Caco-2 (cell line): Measurements from ENCODE around the gene RPN2. TPM values are rescaled to one million over a fixed set of nuclear protein-coding genes. Genes with fewer than 3 reads are reported as not detected.

ENCODE experiments used
- BruUV-seq: library from RNA; stranded (reverse); fragments of 400-500 nt; replicated peaks from 2 replicates; lab custom pipeline; 2021; lab: Mats Ljungman, UMichigan
- CTCF ChIA-PET: fragments of 300-600 bp; sonication (Branson Sonifier 250); formaldehyde crosslinking; loops from one replicate; lab custom pipeline; 2022; ENCODE audit warnings: antibody characterized with exemption; lab: Charles Lee
- POLR2A ChIA-PET: fragments of 300-600 bp; sonication (Branson Sonifier 250); formaldehyde crosslinking; loops from one replicate; lab custom pipeline; 2022; ENCODE audit warnings: antibody characterized with exemption; lab: Charles Lee
- DNase-seq, 2 experiments: peaks; one replicate each; pipeline versions ENCODE4 v3.0.0 to v3.0.0-alpha.2; 2020 to 2022
- H3K27me3 ChIP-seq: replicated peaks from 2 replicates; pipeline ENCODE4 v1.6.0; 2011; ENCODE audit warnings: low read length; ENCODE audit not compliant: control insufficient read depth, insufficient read depth
- H3K36me3 ChIP-seq: 2 replicates; pipeline ENCODE4 v1.5.1; 2011; ENCODE audit warnings: low read length; ENCODE audit not compliant: control insufficient read depth, insufficient read depth
- H3K4me1 ChIP-seq: fragments of 250-450 bp; sonication (Bioruptor Pico); 2 replicates; pipeline ENCODE4 v1.5.1; 2020; ENCODE audit warnings: mild to moderate bottlenecking
- H3K4me3 ChIP-seq: 2 replicates; pipeline ENCODE4 v1.5.1; 2011; ENCODE audit warnings: low read depth, mild to moderate bottlenecking, control low read depth, low read length
- H3K9me3 ChIP-seq: fragments of 250-450 bp; sonication (Bioruptor Pico); 2 replicates; pipeline ENCODE4 v1.5.1; 2020; ENCODE audit warnings: mild to moderate bottlenecking, moderate library complexity
- H3K27ac Mint-ChIP-seq: one replicate; pipeline ENCODE4 v1.8.0; 2022; ENCODE audit warnings: mixed read lengths; ENCODE audit not compliant: unreplicated experiment
- H3K27me3 Mint-ChIP-seq: one replicate; pipeline ENCODE4 v1.8.0; 2022; ENCODE audit warnings: mixed read lengths; ENCODE audit not compliant: insufficient read depth, unreplicated experiment
- H3K36me3 Mint-ChIP-seq: one replicate; pipeline ENCODE4 v1.8.0; 2022; ENCODE audit warnings: mild to moderate bottlenecking, mixed read lengths; ENCODE audit not compliant: insufficient read depth, unreplicated experiment
- H3K4me1 Mint-ChIP-seq: one replicate; pipeline ENCODE4 v1.8.0; 2022; ENCODE audit warnings: low read depth, mixed read lengths; ENCODE audit not compliant: unreplicated experiment
- H3K4me3 Mint-ChIP-seq: one replicate; pipeline ENCODE4 v1.8.0; 2022; ENCODE audit warnings: mild to moderate bottlenecking, moderate library complexity, mixed read lengths; ENCODE audit not compliant: unreplicated experiment
- H3K9me3 Mint-ChIP-seq: one replicate; pipeline ENCODE4 v1.8.0; 2022; ENCODE audit warnings: mixed read lengths; ENCODE audit not compliant: unreplicated experiment
- CTCF ChIP-seq, 2 experiments: fragments of 200-600 bp in 1 of 2; IDR thresholded peaks; 1 replicate in 1 of 2; 2 replicates in 1 of 2; pipeline versions ENCODE4 v1.5.1 to v1.8.0; 2011 to 2022; ENCODE audit warnings: antibody characterized with exemption in 1 of 2, control low read depth in 1 of 2, inconsistent platforms in 1 of 2, low read depth in 1 of 2, low read length in 1 of 2, mild to moderate bottlenecking in 1 of 2, moderate library complexity in 1 of 2; ENCODE audit not compliant: insufficient read depth in 1 of 2, severe bottlenecking in 1 of 2, unreplicated experiment in 1 of 2
- intact Hi-C: fragments of 100-400 bp; cut with micrococcal nuclease; formaldehyde crosslinking; loops from one replicate; pipeline ENCODE4 v1.10.0; 2022; ENCODE audit not compliant: unreplicated experiment
- total RNA-seq: library from RNA; stranded (reverse); gene quantifications from 2 replicates; pipeline ENCODE4 v1.2.3, GENCODE V29; 2022

Gene RPN2
- total RNA-seq, 1 experiment from 2014 or later = 838 TPM

GRCh38 chr20:37257530-37257929, 78.4 kb downstream of the RPN2 start:
- TF ChIP-seq CTCF (IDR thresholded peaks at IDR 0.05; ENCODE audit: insufficient read depth in 1 of 2, low read depth in 1 of 2, low read length in 1 of 2, severe bottlenecking in 1 of 2, unreplicated experiment in 1 of 2) = no peak
- DNase-seq = no peak

GRCh38 chr20:37257988-37258387, 78.9 kb downstream of the RPN2 start:
- no peaks in the 10 kb centered on the region for H3K4me1 Mint-ChIP-seq
- POLR2A ChIA-PET = no interaction called here
- peak in 1 of 2 experiments; percentile 12 for TF ChIP-seq CTCF (IDR thresholded peaks at IDR 0.05; ENCODE audit: insufficient read depth in 1 of 2, low read depth in 1 of 2, low read length in 1 of 2, severe bottlenecking in 1 of 2, unreplicated experiment in 1 of 2)
- DNase-seq = peak in 1 of 2 experiments; percentile 42
- Histone ChIP-seq H3K27me3 (no peaks in the 10 kb centered on the region; the same call in 1 of the 2 replicates), H3K36me3 (no peaks in the 10 kb centered on the region), H3K9me3 (no peaks in the 10 kb centered on the region), H3K4me1 (no peaks in the 10 kb centered on the region), H3K4me3 (no peak overlapping the region)
- H3K4me3 Mint-ChIP-seq = no peak overlapping the region
- CTCF ChIA-PET = interaction anchor here (1.2 kb wide), 1 partner anchor 69 kb away, joined by 3 read pairs; no protein-coding TSS in a partner anchor
- no peaks in the 10 kb centered on the region for H3K9me3 Mint-ChIP-seq
- peaks cover 2% of the 10 kb centered on the region for H3K27me3 Mint-ChIP-seq
- H3K27ac Mint-ChIP-seq = no peak overlapping the region
- intact Hi-C loops = no loop called here
- no TSS peak for BruUV-seq
- no peaks in the 10 kb centered on the region for H3K36me3 Mint-ChIP-seq

More at GRCh38 chr20:37257530-37257929, 78.4 kb downstream of the RPN2 start:
- H3K4me3 ChIP-seq = no peak overlapping the region
- POLR2A ChIA-PET = no interaction called here
- CTCF ChIA-PET = no interaction called here
- no peaks in the 10 kb centered on the region for H3K36me3 ChIP-seq
- H3K27me3 Mint-ChIP-seq = peaks cover 2% of the 10 kb centered on the region
- H3K4me1 Mint-ChIP-seq = no peaks in the 10 kb centered on the region
- BruUV-seq = no TSS peak
- no peaks in the 10 kb centered on the region for H3K4me1 ChIP-seq
- no peaks in the 10 kb centered on the region for H3K9me3 Mint-ChIP-seq
- H3K36me3 Mint-ChIP-seq = no peaks in the 10 kb centered on the region
- intact Hi-C loops = no loop called here
- no peak overlapping the region for H3K4me3 Mint-ChIP-seq
- no peaks in the 10 kb centered on the region; the same call in 1 of the 2 replicates for H3K27me3 ChIP-seq
- H3K9me3 ChIP-seq = no peaks in the 10 kb centered on the region
- H3K27ac Mint-ChIP-seq = no peak overlapping the region

DNA sequence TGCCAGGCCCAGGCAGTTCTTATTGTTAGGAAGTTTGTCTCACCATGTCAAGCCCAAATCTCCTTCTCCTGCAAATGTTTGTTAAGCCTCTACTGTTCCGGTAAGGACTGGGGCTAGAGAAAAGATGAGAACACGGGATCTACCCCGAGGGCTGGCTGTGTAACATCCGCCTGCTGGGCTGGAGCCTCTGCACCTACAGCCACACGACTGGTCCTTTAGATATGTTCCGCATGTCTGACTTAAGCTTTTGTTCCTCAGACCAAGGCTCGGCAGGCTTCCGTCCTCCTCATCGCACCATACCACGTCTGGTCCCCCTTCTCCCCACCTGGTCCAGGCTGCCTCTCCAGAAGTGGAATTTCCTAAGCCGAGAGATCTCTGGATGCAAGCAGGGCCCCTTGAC, 79.9 kb downstream of the RPN2 start:
- Histone ChIP-seq H3K4me1 (no peaks in the 10 kb centered on the region), H3K4me3 (no peak overlapping the region), H3K9me3 (no peaks in the 10 kb centered on the region), H3K36me3 (no peaks in the 10 kb centered on the region), H3K27me3 (no peaks in the 10 kb centered on the region; the same call in 1 of the 2 replicates)
- H3K9me3 Mint-ChIP-seq = no peaks in the 10 kb centered on the region
- BruUV-seq = no TSS peak
- no peak for DNase-seq
- TF ChIP-seq CTCF (IDR thresholded peaks at IDR 0.05; ENCODE audit: insufficient read depth in 1 of 2, low read depth in 1 of 2, low read length in 1 of 2, severe bottlenecking in 1 of 2, unreplicated experiment in 1 of 2) = no peak
- CTCF ChIA-PET = interaction anchor here (0.8 to 1.4 kb wide), 4 partner anchors 12 to 68 kb away, joined by 3 read pairs; no protein-coding TSS in a partner anchor
- H3K4me1 Mint-ChIP-seq = no peaks in the 10 kb centered on the region
- no peaks in the 10 kb centered on the region for H3K36me3 Mint-ChIP-seq
- POLR2A ChIA-PET = interaction anchor here (0.5 kb wide), 1 partner anchor 12 kb away, joined by 3 read pairs; no protein-coding TSS in a partner anchor
- no peak overlapping the region for H3K27ac Mint-ChIP-seq
- H3K27me3 Mint-ChIP-seq = peaks cover 2% of the 10 kb centered on the region
- intact Hi-C loops = no loop called here
- H3K4me3 Mint-ChIP-seq = no peak overlapping the region
